ENCODE data around the gene FOXR2. TPM values are rescaled to one million over a fixed set of nuclear protein-coding genes. Genes with fewer than 3 reads are reported as not detected.

FOXR2 gene, protein sequence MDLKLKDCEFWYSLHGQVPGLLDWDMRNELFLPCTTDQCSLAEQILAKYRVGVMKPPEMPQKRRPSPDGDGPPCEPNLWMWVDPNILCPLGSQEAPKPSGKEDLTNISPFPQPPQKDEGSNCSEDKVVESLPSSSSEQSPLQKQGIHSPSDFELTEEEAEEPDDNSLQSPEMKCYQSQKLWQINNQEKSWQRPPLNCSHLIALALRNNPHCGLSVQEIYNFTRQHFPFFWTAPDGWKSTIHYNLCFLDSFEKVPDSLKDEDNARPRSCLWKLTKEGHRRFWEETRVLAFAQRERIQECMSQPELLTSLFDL
- polyA plus RNA-seq (ENCODE audit: insufficient read length in 4 of 4): not detected

DNA sequence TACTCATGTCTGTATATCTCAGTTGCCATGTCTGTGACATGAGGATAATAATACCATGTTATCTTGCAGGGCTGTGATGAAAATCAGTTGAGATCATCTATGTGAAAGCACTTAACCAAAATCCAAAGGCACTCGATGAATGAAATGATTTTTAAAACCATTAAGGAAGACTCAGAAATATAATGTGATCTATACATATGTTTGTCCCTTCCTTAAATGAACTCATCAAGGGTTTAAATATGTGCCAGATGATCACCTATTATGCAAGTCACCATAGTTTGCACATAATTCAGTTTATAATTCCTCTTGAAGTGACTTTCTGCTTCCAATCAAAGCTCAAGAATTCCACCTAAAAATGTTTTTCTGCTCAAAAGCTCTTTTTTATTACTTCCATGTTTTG, at the start of gene FOXR2:
Gene FOXR2, plus strand, starts transcription at position 301 of the 400 bp plus-strand sequence. CDS start 312 bp downstream, outside the sequence.
- DNase-seq (ENCODE audit: low read depth in 4 of 4, low spot score in 3 of 4): no peak

DNA sequence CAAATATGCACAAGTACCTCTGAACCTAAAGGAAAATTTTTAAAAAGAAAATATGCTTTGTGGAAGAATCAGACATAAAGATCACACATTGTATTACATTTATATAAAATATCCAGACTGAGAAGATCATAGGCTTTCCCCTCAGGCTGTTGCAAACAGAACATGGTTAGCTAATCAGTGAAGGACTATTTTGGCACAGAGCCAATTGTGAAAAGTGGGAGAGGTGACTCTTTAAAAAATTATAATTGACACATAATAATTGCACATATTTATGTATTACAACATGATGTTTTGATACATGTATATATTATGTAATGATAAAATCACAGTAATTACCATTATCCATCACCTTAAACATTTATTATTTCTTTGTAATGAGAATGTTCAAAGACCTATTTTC, 44.1 kb upstream of the FOXR2 start:
- no peak for DNase-seq (ENCODE audit: low read depth in 4 of 4, low spot score in 3 of 4)

DNA sequence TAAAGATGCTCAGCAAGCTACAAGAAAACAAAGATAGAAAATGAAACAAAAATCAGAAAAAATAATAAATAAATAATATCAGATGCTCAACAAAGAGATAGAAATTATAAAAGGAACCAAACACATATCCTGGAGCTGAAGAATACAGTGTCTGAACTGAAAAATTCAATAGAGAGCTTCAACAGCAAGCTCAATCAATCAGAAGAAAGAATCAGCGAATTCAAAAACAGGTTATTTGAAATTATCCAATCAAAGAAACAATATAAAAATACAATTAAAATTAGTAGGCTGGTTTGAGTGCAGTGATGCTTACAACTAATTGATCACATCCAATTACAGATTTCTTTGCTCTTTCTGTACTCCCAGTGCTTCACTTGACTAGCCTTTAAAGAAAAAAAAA, 40.8 kb upstream of the FOXR2 start:
- DNase-seq (ENCODE audit: low read depth in 4 of 4, low spot score in 3 of 4): no peak

DNA sequence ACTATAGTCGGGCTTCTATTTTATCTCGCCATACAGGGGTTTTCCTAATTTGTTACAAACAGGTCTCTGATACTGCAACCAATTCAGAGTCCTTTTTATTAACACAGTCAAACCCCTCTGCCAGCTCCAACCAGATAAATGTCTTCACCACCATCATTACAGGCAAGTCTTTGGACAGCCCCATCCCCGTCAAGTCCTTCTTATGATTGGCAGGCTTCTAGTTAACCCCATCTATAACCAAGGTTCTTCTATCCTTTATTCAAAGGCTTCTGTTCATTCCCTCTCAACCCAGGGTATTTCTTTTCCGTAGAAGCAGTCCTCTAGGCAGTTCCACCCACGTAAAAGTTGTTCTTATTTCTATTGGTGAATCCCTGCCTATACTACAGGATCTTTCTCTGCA, 29.9 kb upstream of the FOXR2 start:
- no peak for DNase-seq (ENCODE audit: low read depth in 4 of 4, low spot score in 3 of 4)

DNA sequence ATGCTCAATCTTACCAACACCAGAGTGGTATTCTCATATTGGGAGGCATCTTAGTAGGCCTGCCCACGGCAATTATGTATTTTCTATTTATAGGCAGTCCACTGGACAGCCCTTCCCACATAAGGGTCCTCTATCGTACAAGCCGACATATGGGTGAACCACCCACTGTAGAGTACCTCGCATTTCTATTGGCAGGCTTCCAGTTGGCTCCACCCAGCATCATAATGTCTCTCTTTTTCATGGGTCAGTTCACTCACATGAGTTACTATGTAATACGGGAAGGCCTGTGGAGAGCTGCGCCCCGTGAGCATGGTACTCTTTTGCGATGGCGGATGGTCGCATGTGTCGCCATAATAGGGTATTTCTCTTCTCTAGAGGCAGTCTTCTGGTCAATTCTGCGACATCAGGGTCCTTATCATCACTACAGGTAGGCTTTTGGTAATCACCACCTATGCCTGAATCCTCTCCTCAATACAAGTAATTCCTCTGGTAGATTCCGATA, 29.4 kb upstream of the FOXR2 start:
- no peak for DNase-seq (ENCODE audit: low read depth in 4 of 4, low spot score in 3 of 4)

DNA sequence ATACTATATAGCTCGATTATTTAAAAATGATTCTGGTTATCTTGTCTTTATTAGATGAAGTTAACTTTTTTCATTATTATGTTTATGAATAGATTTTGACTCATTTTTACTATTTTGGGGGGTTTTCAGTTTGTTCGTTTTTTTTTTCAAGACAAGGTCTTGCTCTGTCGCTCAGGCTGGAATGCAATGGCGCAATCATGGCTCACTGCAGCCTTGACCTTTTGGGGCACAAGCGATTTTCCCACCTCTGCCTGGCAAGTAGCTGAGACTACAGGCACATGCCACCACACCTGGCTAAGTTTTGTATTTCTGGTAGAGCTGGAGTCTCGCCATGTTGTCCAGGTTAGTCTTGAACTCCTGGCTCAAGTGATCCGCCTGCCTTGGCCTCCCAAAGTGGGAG, 24.9 kb upstream of the FOXR2 start:
- no peak for DNase-seq (ENCODE audit: low read depth in 4 of 4, low spot score in 3 of 4)

DNA sequence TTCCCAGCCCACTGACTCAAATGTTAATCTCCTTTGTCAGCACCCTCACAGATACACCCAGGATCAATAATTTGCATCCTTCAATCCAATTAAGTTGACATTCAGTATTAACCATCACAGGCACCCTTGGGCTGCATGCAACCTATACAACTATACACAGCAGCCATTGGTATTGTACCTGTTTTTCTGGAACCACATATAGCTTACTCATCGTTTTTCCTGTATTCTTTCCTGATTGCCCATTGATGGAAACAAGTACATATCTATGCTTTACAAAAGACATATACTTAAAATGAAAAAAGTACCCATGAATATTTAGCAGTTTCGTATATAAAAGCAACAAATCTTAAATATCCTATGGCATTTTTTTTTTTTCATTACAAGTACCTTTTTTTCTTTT, 3.7 kb upstream of the FOXR2 start:
- DNase-seq (ENCODE audit: low read depth in 4 of 4, low spot score in 3 of 4): no peak

DNA sequence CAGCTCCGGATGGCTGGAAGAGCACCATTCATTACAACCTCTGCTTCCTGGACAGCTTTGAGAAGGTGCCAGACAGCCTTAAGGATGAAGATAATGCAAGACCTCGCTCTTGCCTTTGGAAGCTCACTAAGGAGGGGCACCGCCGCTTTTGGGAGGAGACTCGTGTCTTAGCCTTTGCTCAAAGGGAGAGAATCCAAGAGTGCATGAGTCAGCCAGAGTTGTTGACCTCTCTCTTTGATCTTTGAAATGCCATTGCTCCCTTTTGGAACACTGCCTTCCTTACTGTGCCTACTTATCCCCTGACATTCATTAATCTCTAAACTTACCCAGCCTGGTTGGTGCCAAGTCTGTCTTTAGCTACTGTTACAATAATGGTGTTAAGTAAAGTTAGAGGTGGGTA, 1.2 kb downstream of the FOXR2 start:
- no peak for DNase-seq (ENCODE audit: low read depth in 4 of 4, low spot score in 3 of 4)

DNA sequence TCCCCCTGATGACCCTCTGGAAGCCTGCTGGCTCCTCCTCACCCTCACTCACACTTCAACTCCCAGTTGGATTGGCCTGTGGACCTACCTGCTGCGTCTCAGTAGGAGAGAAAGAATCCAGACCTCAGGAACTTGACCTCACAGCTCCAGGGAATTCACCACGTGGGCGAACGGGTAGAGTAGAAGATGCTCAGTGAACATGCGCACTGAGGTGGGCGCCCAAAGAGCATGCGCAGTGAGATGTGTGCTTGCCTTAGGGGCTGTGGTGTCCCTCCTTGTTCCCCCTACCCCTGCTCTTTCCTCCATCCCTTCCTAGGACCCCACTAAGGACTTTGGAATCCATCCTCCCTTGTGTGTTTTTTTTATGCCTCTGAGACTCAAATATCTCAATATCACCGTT, 12.9 kb downstream of the FOXR2 start:
- DNase-seq (ENCODE audit: low read depth in 4 of 4, low spot score in 3 of 4): no peak

DNA sequence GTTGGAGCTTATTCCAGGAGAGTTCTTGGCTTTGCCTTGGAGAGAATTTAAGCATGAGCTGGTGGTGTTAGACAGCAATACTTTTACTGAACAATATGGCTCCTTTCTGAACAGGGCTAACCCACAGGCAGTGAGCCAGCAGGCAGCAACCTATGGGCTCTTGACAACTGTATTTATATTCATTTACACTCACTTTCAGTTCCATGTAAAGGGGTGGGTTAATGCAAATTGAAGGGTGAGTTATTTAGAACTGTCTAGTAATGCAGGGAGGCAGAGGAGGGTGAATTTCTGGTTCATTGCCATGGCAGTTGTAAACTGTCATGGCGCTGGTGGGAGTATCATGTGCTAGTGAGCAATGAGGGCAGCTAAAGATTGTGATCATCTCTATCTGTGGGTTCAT, 15.7 kb downstream of the FOXR2 start:
- no peak for DNase-seq (ENCODE audit: low read depth in 4 of 4, low spot score in 3 of 4)

DNA sequence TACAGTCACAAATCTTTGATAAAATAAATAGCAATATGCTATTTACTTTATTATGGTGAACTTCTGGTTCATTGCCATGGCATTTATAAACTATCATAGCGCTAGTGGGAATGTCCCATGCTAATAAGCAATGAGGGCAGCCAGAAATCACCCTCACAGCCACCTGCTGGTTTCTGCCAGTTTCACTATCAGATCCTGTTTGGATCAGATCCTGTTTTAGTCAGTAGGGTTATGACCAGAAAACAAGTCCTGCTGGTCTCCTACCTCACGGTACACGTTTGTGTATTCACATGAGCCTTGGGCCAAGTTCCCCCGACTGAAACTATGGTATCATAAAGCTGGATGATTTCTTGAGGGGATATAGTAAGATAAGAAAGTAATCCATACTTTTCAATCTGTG, 17.7 kb downstream of the FOXR2 start:
- no peak for DNase-seq (ENCODE audit: low read depth in 4 of 4, low spot score in 3 of 4)

DNA sequence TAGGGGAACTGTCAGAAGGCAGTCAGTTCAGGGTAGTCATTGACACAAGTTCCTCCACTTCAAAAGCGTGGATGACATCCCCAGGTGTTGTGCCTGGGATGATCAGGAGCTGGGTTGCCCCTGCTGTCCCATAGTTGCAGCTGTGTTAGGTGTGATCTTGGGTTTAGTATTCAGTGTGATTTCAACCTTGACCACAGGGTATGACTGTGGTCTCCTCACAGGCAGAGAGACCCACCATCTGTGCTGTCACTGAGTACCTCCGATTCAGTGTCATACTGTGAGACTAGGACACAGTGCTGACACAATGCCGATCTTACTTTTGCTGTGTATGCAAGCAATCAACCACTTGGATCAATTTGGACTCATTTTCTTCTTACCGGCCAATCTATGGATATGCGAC, 25.2 kb downstream of the FOXR2 start:
- DNase-seq (ENCODE audit: low read depth in 4 of 4, low spot score in 3 of 4): no peak

DNA sequence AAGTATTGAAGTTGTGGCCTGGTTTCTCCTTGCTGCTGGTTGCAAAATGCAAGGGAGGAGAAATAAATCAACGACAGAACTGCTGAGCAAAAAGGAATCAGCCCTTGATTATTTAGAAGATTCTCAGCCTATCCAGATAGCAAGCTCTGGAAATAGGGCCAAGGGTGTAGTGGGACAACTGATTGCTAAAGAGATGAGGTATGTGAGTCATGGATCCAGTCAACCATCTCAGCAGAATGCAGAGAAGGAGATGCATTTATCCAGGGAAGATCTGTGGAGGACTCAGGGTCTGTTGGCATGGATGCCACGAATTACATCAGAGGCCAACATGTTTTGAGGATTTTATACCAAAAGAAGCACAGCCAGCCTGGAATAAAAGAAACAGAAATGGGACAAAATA, 36.7 kb downstream of the FOXR2 start:
- DNase-seq (ENCODE audit: low read depth in 4 of 4, low spot score in 3 of 4): no peak

DNA sequence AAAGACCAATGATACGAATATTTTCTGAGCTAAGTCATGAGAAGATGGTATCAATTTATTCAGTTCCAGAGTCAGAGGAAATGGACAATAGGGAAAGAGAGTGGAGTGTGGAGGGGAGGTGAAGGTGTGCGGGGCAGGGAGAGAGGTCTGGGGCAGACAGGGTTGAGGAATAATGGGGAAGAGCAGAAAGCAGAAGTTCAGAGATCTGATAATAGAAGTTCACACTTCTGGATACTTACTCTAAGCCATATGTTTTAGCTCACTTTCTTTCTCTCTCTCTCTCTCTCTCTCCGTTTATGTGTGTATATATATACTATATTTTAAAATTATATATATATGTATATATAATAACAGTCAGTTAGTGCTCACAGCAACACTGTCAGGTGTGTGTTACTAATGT, 40.4 kb downstream of the FOXR2 start:
- no peak for DNase-seq (ENCODE audit: low read depth in 4 of 4, low spot score in 3 of 4)

DNA sequence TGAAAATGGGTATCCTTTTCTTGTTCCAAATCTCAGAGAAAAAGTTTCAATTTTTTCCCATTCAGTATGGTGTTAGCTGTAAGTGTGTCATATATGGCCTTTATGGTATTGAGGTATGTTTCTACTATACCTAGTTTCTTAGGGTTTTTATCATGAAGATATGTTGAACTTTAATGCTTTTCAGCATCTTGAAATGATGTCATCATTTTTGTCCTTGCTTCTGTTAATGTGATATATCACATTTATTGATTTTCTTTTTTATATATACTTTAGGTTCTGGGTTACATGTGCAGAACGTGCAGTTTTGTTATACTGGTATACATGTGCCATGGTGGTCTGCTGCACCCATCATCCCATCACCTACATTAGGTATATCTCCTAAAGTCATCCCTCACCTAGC, 44.9 kb downstream of the FOXR2 start:
- no peak for DNase-seq (ENCODE audit: low read depth in 4 of 4, low spot score in 3 of 4)

Other genes with a start within 250 kb of the FOXR2 start
- 10 to 100 TPM; 73.1 to 83.5 (median 79.3) TPM for gene MAGEH1, start 171.3 kb upstream of the FOXR2 start, polyA plus RNA-seq (ENCODE audit: insufficient read length in 4 of 4)
- gene USP51, start 133.6 kb upstream of the FOXR2 start, polyA plus RNA-seq (ENCODE audit: insufficient read length in 4 of 4): 10 to 100 TPM; 11.0 to 12.8 (median 12.5) TPM
- 10 to 100 TPM; 37.5 to 47.0 (median 42.0) TPM for gene RRAGB, start 94.3 kb downstream of the FOXR2 start, polyA plus RNA-seq (ENCODE audit: insufficient read length in 4 of 4)